Endothelial cell of umbilical vein (primary cell): ENCODE data around the gene ELOVL6. TPM values are rescaled to one million over a fixed set of nuclear protein-coding genes. Genes with fewer than 3 reads are reported as not detected.

Source experiments
- BruUV-seq: library from RNA; stranded (reverse); fragments of 400-500 nt; replicated peaks from 2 replicates; lab custom pipeline; 2021; lab: Mats Ljungman, UMichigan
- CTCF ChIA-PET: fragments of 300-600, 350-600 bp; sonication (Branson Sonifier 250); formaldehyde crosslinking; loops from one replicate; lab custom pipeline; 2021; ENCODE audit warnings: antibody characterized with exemption, inconsistent platforms; lab: Charles Lee
- POLR2A ChIA-PET: fragments of 300-600, 350-600 bp; sonication (Branson Sonifier 250); formaldehyde crosslinking; loops from one replicate; lab custom pipeline; 2021; ENCODE audit warnings: antibody characterized with exemption, inconsistent platforms; lab: Charles Lee
- DNase-seq: peaks from one replicate; pipeline ENCODE4 v3.0.0-alpha.2; 2011; ENCODE audit warnings: low read depth, low spot score
- FAIRE-seq: peaks from 2 replicates; lab custom pipeline; 2011; peaks lifted over from hg19 to GRCh38; lab: Jason Lieb, UNC
- H2AFZ ChIP-seq: 2 replicates; pipeline ENCODE4 v1.6.0; 2012; ENCODE audit warnings: low read depth, low read length, control low read depth, inconsistent platforms
- H3K27ac ChIP-seq: 2 replicates; pipeline ENCODE4 v1.5.1; 2011; ENCODE audit warnings: low read depth, mild to moderate bottlenecking, control low read depth, low read length, moderate library complexity; ENCODE audit not compliant: insufficient read depth
- H3K27me3 ChIP-seq, 2 experiments: 2 replicates each; pipeline versions ENCODE4 v1.6.0 to v1.6.1; 2011; ENCODE audit warnings: low read length in 2 of 2, mixed read lengths in 1 of 2; ENCODE audit not compliant: control insufficient read depth in 2 of 2, insufficient read depth in 2 of 2
- H3K36me3 ChIP-seq, 2 experiments: 2 replicates in 1 of 2; 3 replicates in 1 of 2; pipeline ENCODE4 v1.5.1; 2011; ENCODE audit warnings: low read length in 2 of 2, mild to moderate bottlenecking in 1 of 2, moderate library complexity in 1 of 2; ENCODE audit not compliant: control insufficient read depth in 2 of 2, insufficient read depth in 2 of 2; ENCODE audit errors: extremely low read depth in 1 of 2
- H3K4me1 ChIP-seq: 3 replicates; pipeline ENCODE4 v1.5.1; 2011; ENCODE audit warnings: mild to moderate bottlenecking, low read length; ENCODE audit not compliant: control insufficient read depth, insufficient read depth; ENCODE audit errors: extremely low read depth
- H3K4me2 ChIP-seq: 2 replicates; pipeline ENCODE4 v1.6.1; 2011; ENCODE audit warnings: low read length, control low read depth, mixed read lengths; ENCODE audit not compliant: insufficient read depth
- H3K4me3 ChIP-seq, 3 experiments: fragments of 200-600 bp in 1 of 3; sonication (generic), shearing (Covaris generic) in 1 of 3; replicated peaks in 1 of 3; 2 replicates each; pipeline ENCODE4 v1.5.1; 2011 to 2016; ENCODE audit warnings: control low read depth in 3 of 3, low read length in 3 of 3, mild to moderate bottlenecking in 2 of 3, inconsistent platforms in 1 of 3, low read depth in 1 of 3, moderate library complexity in 1 of 3; ENCODE audit not compliant: insufficient read depth in 1 of 3
- H3K79me2 ChIP-seq: 2 replicates; pipeline ENCODE4 v1.6.0; 2012; ENCODE audit warnings: low read length, inconsistent platforms; ENCODE audit not compliant: control insufficient read depth, insufficient read depth
- H3K9ac ChIP-seq: replicated peaks from 2 replicates; pipeline ENCODE3; 2011; ENCODE audit warnings: low read length, control low read depth; ENCODE audit not compliant: insufficient read depth; ENCODE audit errors: extremely low read depth
- H3K9me1 ChIP-seq: replicated peaks from 3 replicates; pipeline ENCODE4 v1.6.0; 2011; ENCODE audit warnings: mild to moderate bottlenecking, low read length; ENCODE audit not compliant: control insufficient read depth, insufficient read depth; ENCODE audit errors: extremely low read depth
- H3K9me3 ChIP-seq: replicated peaks from 2 replicates; pipeline ENCODE4 v1.5.1; 2012; ENCODE audit warnings: low read length, inconsistent platforms; ENCODE audit not compliant: control insufficient read depth, insufficient read depth
- H4K20me1 ChIP-seq: replicated peaks from 2 replicates; pipeline ENCODE3; 2011; ENCODE audit warnings: mild to moderate bottlenecking, low read length; ENCODE audit not compliant: control insufficient read depth, insufficient read depth; ENCODE audit errors: extremely low read depth
- CTCF ChIP-seq, 2 donors: IDR thresholded peaks; 1 replicate in 1 of 2; 2 replicates in 1 of 2; pipeline ENCODE4 v1.5.1; 2011; ENCODE audit warnings: low read length in 2 of 2, mild to moderate bottlenecking in 2 of 2, moderate library complexity in 2 of 2, control low read depth in 1 of 2, inconsistent platforms in 1 of 2, low read depth in 1 of 2; ENCODE audit not compliant: insufficient read depth in 1 of 2; ENCODE audit errors: extremely low read depth in 1 of 2
- EZH2 ChIP-seq: IDR thresholded peaks from 2 replicates; pipeline ENCODE4 v1.6.1; 2012; ENCODE audit warnings: borderline replicate concordance, low read depth, mild to moderate bottlenecking, moderate library complexity, low read length, inconsistent platforms; ENCODE audit not compliant: severe bottlenecking
- FOS ChIP-seq: IDR thresholded peaks from 2 replicates; pipeline ENCODE4 v1.6.1; 2011; ENCODE audit warnings: mild to moderate bottlenecking, low read length, moderate library complexity, borderline replicate concordance; ENCODE audit not compliant: insufficient read depth
- GATA2 ChIP-seq: IDR thresholded peaks from 2 replicates; pipeline ENCODE4 v1.7.0; 2011; ENCODE audit warnings: low read depth, mild to moderate bottlenecking, moderate library complexity, mixed read lengths, low read length; ENCODE audit not compliant: insufficient read length, insufficient read depth
- JUN ChIP-seq: IDR thresholded peaks from 2 replicates; pipeline ENCODE4 v1.6.1; 2011; ENCODE audit warnings: borderline replicate concordance, low read depth; ENCODE audit not compliant: insufficient read length, insufficient read depth
- MYC ChIP-seq: IDR thresholded peaks from one replicate; pipeline ENCODE4 v1.6.1; 2011; ENCODE audit warnings: mild to moderate bottlenecking, low read depth, low read length
- POLR2A ChIP-seq: IDR thresholded peaks from 2 replicates; pipeline ENCODE4 v1.6.1; 2012; ENCODE audit warnings: low read depth, mild to moderate bottlenecking, control low read depth, low read length
- POLR2AphosphoS5 ChIP-seq: IDR thresholded peaks from 2 replicates; pipeline ENCODE4 v1.6.1; 2012; ENCODE audit warnings: low read depth, mild to moderate bottlenecking, control low read depth, low read length, moderate library complexity; ENCODE audit not compliant: insufficient read depth
- dilution Hi-C: fragments of 300-500 bp; cut with MboI; formaldehyde crosslinking; loops from one replicate; pipeline ENCODE4 v1.15.0; 2019; ENCODE audit warnings: low sequenced_read_pairs; ENCODE audit not compliant: extremely low pct_ligation_motif_present
- intact Hi-C: fragments of 100-400 bp; cut with micrococcal nuclease; formaldehyde crosslinking; loops from one replicate; pipeline ENCODE4 v1.10.0; 2022
- polyA plus RNA-seq, 4 experiments: library from polyadenylated mRNA; depleted of rRNA in 3 of 4; stranded (reverse) in 3 of 4; unstranded in 1 of 4; fragments of >200 nt; gene quantifications; 2 replicates each; pipeline versions ENCODE4 v1.2.1 to v1.2.3, GENCODE V29; 2011 to 2012; ENCODE audit warnings: missing spikeins in 1 of 4
- total RNA-seq: library from RNA; stranded (reverse); gene quantifications from 2 replicates; pipeline ENCODE4 v1.2.3, GENCODE V29; 2021
- TF ChIP-seq, protein P1 (sequence below): IDR thresholded peaks from 2 replicates; pipeline ENCODE4 v1.6.1; 2011; ENCODE audit not compliant: insufficient read depth, insufficient read length

Gene ELOVL6
- total and polyA plus RNA-seq, 2 donors (not counting 3 experiments of a cell fraction or from before 2014, with no cell fraction given) = 6.4 to 26.1 TPM

DNA sequence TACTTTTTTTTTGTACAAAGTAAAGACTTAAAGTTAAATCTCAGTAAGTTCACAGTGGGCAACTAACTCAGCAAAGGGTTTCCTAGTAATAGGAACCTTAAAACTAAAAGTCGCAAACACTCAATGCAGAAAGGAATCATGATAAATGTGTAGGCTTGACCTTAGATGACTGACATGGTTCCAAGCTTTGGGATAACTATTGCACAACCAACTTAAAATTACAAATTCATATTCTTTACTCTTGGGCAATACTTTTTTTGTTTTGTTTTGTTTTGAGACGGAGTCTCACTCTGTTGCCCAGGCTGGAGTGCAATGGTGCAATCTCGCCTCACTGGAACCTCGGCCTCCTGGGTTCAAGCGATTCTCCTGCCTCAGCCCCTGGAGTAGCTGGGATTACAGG, 8.2 kb downstream of the ELOVL6 start:
- intact Hi-C loops = no loop called here
- H3K4me2 ChIP-seq = no peak overlapping the region

More for the DNA sequence above, 8.2 kb downstream of the ELOVL6 start:
- dilution Hi-C loops = no loop called here
- Histone ChIP-seq H3K9ac (no peak overlapping the region), H3K9me3 (no peaks in the 10 kb centered on the region), H3K79me2 (peaks cover 8% of the 10 kb centered on the region), H3K36me3 (no peaks in the 10 kb centered on the region), H3K27me3 (no peaks in the 10 kb centered on the region), H2AFZ (no peak overlapping the region), H3K9me1 (no peaks in the 10 kb centered on the region), H4K20me1 (no peaks in the 10 kb centered on the region), H3K4me3 (no peak overlapping the region), H3K27ac (no peak overlapping the region), H3K4me1 (peaks cover 13% of the 10 kb centered on the region)
- DNase-seq = no peak
- POLR2A ChIA-PET = no interaction called here
- no peak for FAIRE-seq
- TF ChIP-seq FOS = no peak
- no peak for TF ChIP-seq MYC
- TF ChIP-seq GATA2 = no peak
- TF ChIP-seq JUN = no peak
- no peak for TF ChIP-seq POLR2A
- TF ChIP-seq, protein P1, sequence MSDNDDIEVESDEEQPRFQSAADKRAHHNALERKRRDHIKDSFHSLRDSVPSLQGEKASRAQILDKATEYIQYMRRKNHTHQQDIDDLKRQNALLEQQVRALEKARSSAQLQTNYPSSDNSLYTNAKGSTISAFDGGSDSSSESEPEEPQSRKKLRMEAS = no peak
- no peak for TF ChIP-seq POLR2AphosphoS5
- TF ChIP-seq EZH2 = no peak
- no peak for TF ChIP-seq CTCF (IDR thresholded peaks at IDR 0.05; ENCODE audit: extremely low read depth in 1 of 2, insufficient read depth in 1 of 2, low read depth in 1 of 2, low read length in 2 of 2)
- BruUV-seq = no TSS peak
- CTCF ChIA-PET = no interaction called here
